Immature natural killer cell (primary cell): ENCODE data around the gene TBC1D2. TPM values are rescaled to one million over a fixed set of nuclear protein-coding genes. Genes with fewer than 3 reads are reported as not detected.

Experiments used
- DNase-seq, 3 donors: peaks; one replicate each; pipeline ENCODE4 v3.0.0; 2022; ENCODE audit warnings: mixed read lengths in 1 of 3
- H3K27ac Mint-ChIP-seq, 6 donors: one replicate each; pipeline ENCODE4 v1.8.0; 2020; ENCODE audit warnings: mixed read lengths in 6 of 6, mild to moderate bottlenecking in 5 of 6, inconsistent platforms in 4 of 6, moderate library complexity in 3 of 6
- H3K27me3 Mint-ChIP-seq, 3 donors: one replicate each; pipeline ENCODE4 v1.8.0; 2020 to 2021; ENCODE audit warnings: low read depth in 3 of 3, mild to moderate bottlenecking in 3 of 3, mixed read lengths in 3 of 3, moderate library complexity in 3 of 3, inconsistent platforms in 1 of 3
- H3K36me3 Mint-ChIP-seq, 3 donors: one replicate each; pipeline ENCODE4 v1.8.0; 2020; ENCODE audit warnings: mixed read lengths in 3 of 3, inconsistent platforms in 2 of 3, mild to moderate bottlenecking in 2 of 3
- H3K4me1 Mint-ChIP-seq, 2 donors: one replicate each; pipeline ENCODE4 v1.8.0; 2020; ENCODE audit warnings: inconsistent platforms in 2 of 2, mild to moderate bottlenecking in 2 of 2, mixed read lengths in 2 of 2, moderate library complexity in 1 of 2
- H3K4me3 Mint-ChIP-seq, 5 donors: one replicate each; pipeline ENCODE4 v1.8.0; 2020; ENCODE audit warnings: mild to moderate bottlenecking in 5 of 5, mixed read lengths in 5 of 5, inconsistent platforms in 3 of 5, moderate library complexity in 3 of 5
- H3K9me3 Mint-ChIP-seq, 6 donors: one replicate each; pipeline ENCODE4 v1.8.0; 2020; ENCODE audit warnings: mild to moderate bottlenecking in 6 of 6, mixed read lengths in 6 of 6, inconsistent platforms in 4 of 6, moderate library complexity in 3 of 6
- polyA plus RNA-seq, 3 donors: library from polyadenylated mRNA; unstranded; fragments of 300-500 nt; fragmentation: Illumina TruSeq; gene quantifications; one replicate each; pipeline ENCODE4 v1.2.3, GENCODE V29; 2021

Gene TBC1D2
- polyA plus RNA-seq = 1 to 10 TPM; 1.4 to 5.6 (median 1.8) TPM

GRCh38 chr9:98255578-98256296 is at the start of gene TBC1D2:
TBC1D2 (minus strand) TSS chr9:98255649; CDS start chr9:98255541, 108 bp downstream.
- Mint-ChIP-seq H3K27me3 (peaks cover 6 to 9% (median 6%) of the 10 kb centered on the region in 3 donors), H3K4me1 (peaks cover 20 to 32% of the 10 kb centered on the region in 2 donors)

GRCh38 chr9:98304381-98304780 is 48.9 kb upstream of the TBC1D2 start:
- no peak overlapping the region for H3K27ac Mint-ChIP-seq
- H3K27me3 Mint-ChIP-seq = peaks cover 0 to 5% (median 0%) of the 10 kb centered on the region in 3 donors
- no peaks in the 10 kb centered on the region for H3K9me3 Mint-ChIP-seq
- DNase-seq = no peak
- no peak overlapping the region for H3K4me3 Mint-ChIP-seq
- H3K4me1 Mint-ChIP-seq = no peaks in the 10 kb centered on the region
- peaks cover 0 to 3% (median 0%) of the 10 kb centered on the region in 3 donors for H3K36me3 Mint-ChIP-seq

More at GRCh38 chr9:98255578-98256296, at the start of gene TBC1D2:
- Mint-ChIP-seq H3K27ac (peak within 1 kb of the TSS; percentile 91 to 98 (median 94)), H3K9me3 (no peaks in the 10 kb centered on the region), H3K4me3 (peak within 1 kb of the TSS; percentile 86 to 99 (median 94)), H3K36me3 (peaks cover 0 to 9% (median 6%) of the 10 kb centered on the region in 3 donors)
- peak; percentile 95 to 97 (median 97) for DNase-seq

- Mint-ChIP-seq H3K4me1 (no peaks in the 10 kb centered on the region), H3K9me3 (no peaks in the 10 kb centered on the region), H3K4me3 (no peak overlapping the region), H3K36me3 (peaks cover 0 to 3% (median 0%) of the 10 kb centered on the region in 3 donors), H3K27me3 (peaks cover 0 to 5% (median 0%) of the 10 kb centered on the region in 3 donors), H3K27ac (no peak overlapping the region)
- no peak for DNase-seq
Observed at GRCh38 chr9:98303633-98304125, 48.2 kb upstream of the TBC1D2 start.

- Mint-ChIP-seq H3K36me3 (peaks cover 0 to 3% (median 0%) of the 10 kb centered on the region in 3 donors), H3K27ac (no peak overlapping the region), H3K9me3 (no peaks in the 10 kb centered on the region), H3K4me3 (no peak overlapping the region), H3K27me3 (peaks cover 0 to 5% (median 0%) of the 10 kb centered on the region in 3 donors), H3K4me1 (no peaks in the 10 kb centered on the region)
- DNase-seq = no peak
Observed at GRCh38 chr9:98302938-98303632, 47.6 kb upstream of the TBC1D2 start.

GRCh38 chr9:98302150-98302549 is 46.7 kb upstream of the TBC1D2 start:
- no peak for DNase-seq
- H3K9me3 Mint-ChIP-seq = no peaks in the 10 kb centered on the region
- peaks cover 0 to 5% (median 0%) of the 10 kb centered on the region in 3 donors for H3K27me3 Mint-ChIP-seq
- H3K4me1 Mint-ChIP-seq = no peaks in the 10 kb centered on the region
- H3K27ac Mint-ChIP-seq = no peak overlapping the region
- peaks cover 0 to 3% (median 0%) of the 10 kb centered on the region in 3 donors for H3K36me3 Mint-ChIP-seq
- no peak overlapping the region for H3K4me3 Mint-ChIP-seq

- H3K4me1 Mint-ChIP-seq = no peaks in the 10 kb centered on the region
- DNase-seq = no peak
- no peak overlapping the region for H3K4me3 Mint-ChIP-seq
- no peak overlapping the region for H3K27ac Mint-ChIP-seq
- H3K27me3 Mint-ChIP-seq = peaks cover 0 to 4% (median 0%) of the 10 kb centered on the region in 3 donors
- H3K36me3 Mint-ChIP-seq = peaks cover 0 to 3% (median 0%) of the 10 kb centered on the region in 3 donors
- H3K9me3 Mint-ChIP-seq = no peaks in the 10 kb centered on the region
Observed at GRCh38 chr9:98300611-98301010, 45.2 kb upstream of the TBC1D2 start.

- Mint-ChIP-seq H3K4me1 (no peaks in the 10 kb centered on the region), H3K36me3 (no peaks in the 10 kb centered on the region), H3K27me3 (peaks cover 0 to 6% (median 0%) of the 10 kb centered on the region in 3 donors), H3K9me3 (no peaks in the 10 kb centered on the region), H3K27ac (no peak overlapping the region), H3K4me3 (no peak overlapping the region)
- no peak for DNase-seq
Observed at GRCh38 chr9:98298476-98298875, 43.0 kb upstream of the TBC1D2 start.

- no peaks in the 10 kb centered on the region for H3K4me1 Mint-ChIP-seq
- no peak for DNase-seq
- H3K4me3 Mint-ChIP-seq = no peak overlapping the region
- no peak overlapping the region for H3K27ac Mint-ChIP-seq
- no peaks in the 10 kb centered on the region for H3K36me3 Mint-ChIP-seq
- H3K9me3 Mint-ChIP-seq = no peaks in the 10 kb centered on the region
- peaks cover 0 to 2% (median 0%) of the 10 kb centered on the region in 3 donors for H3K27me3 Mint-ChIP-seq
Observed at GRCh38 chr9:98295824-98296223, 40.4 kb upstream of the TBC1D2 start.

- H3K27ac Mint-ChIP-seq = no peak overlapping the region
- no peaks in the 10 kb centered on the region for H3K36me3 Mint-ChIP-seq
- H3K4me3 Mint-ChIP-seq = no peak overlapping the region
- H3K4me1 Mint-ChIP-seq = no peaks in the 10 kb centered on the region
- H3K27me3 Mint-ChIP-seq = peaks cover 1 to 4% (median 4%) of the 10 kb centered on the region in 3 donors
- no peak for DNase-seq
- no peaks in the 10 kb centered on the region for H3K9me3 Mint-ChIP-seq
Observed at GRCh38 chr9:98291820-98292219, 36.4 kb upstream of the TBC1D2 start.

- no peak for DNase-seq
- no peaks in the 10 kb centered on the region for H3K36me3 Mint-ChIP-seq
- H3K4me3 Mint-ChIP-seq = no peak overlapping the region
- H3K27me3 Mint-ChIP-seq = peaks cover 1 to 4% (median 2%) of the 10 kb centered on the region in 3 donors
- H3K27ac Mint-ChIP-seq = no peak overlapping the region
- H3K4me1 Mint-ChIP-seq = no peaks in the 10 kb centered on the region
- no peaks in the 10 kb centered on the region for H3K9me3 Mint-ChIP-seq
Observed at GRCh38 chr9:98290411-98290810, 35.0 kb upstream of the TBC1D2 start.

- H3K27ac Mint-ChIP-seq = no peak overlapping the region
- peaks cover 1 to 4% (median 2%) of the 10 kb centered on the region in 3 donors for H3K27me3 Mint-ChIP-seq
- H3K4me1 Mint-ChIP-seq = no peaks in the 10 kb centered on the region
- no peak overlapping the region for H3K4me3 Mint-ChIP-seq
- no peak for DNase-seq
- no peaks in the 10 kb centered on the region for H3K36me3 Mint-ChIP-seq
- no peaks in the 10 kb centered on the region for H3K9me3 Mint-ChIP-seq
Observed at GRCh38 chr9:98289614-98290201, 34.3 kb upstream of the TBC1D2 start.

GRCh38 chr9:98288881-98289280 is 33.4 kb upstream of the TBC1D2 start:
- Mint-ChIP-seq H3K4me1 (no peaks in the 10 kb centered on the region), H3K27me3 (peaks cover 1 to 4% (median 2%) of the 10 kb centered on the region in 3 donors), H3K4me3 (no peak overlapping the region), H3K27ac (no peak overlapping the region), H3K36me3 (no peaks in the 10 kb centered on the region), H3K9me3 (no peaks in the 10 kb centered on the region)
- DNase-seq = no peak

GRCh38 chr9:98287384-98287783 is 31.9 kb upstream of the TBC1D2 start:
- DNase-seq = no peak
- Mint-ChIP-seq H3K36me3 (no peaks in the 10 kb centered on the region), H3K27ac (no peak overlapping the region), H3K9me3 (no peaks in the 10 kb centered on the region), H3K27me3 (peaks cover 1 to 8% (median 2%) of the 10 kb centered on the region in 3 donors), H3K4me3 (no peak overlapping the region), H3K4me1 (no peaks in the 10 kb centered on the region)

- no peaks in the 10 kb centered on the region for H3K9me3 Mint-ChIP-seq
- peaks cover under 1 to 8% (median 6%) of the 10 kb centered on the region in 3 donors for H3K27me3 Mint-ChIP-seq
- H3K4me3 Mint-ChIP-seq = no peak overlapping the region
- DNase-seq = no peak
- H3K27ac Mint-ChIP-seq = no peak overlapping the region
- no peaks in the 10 kb centered on the region for H3K36me3 Mint-ChIP-seq
- H3K4me1 Mint-ChIP-seq = no peaks in the 10 kb centered on the region
Observed at GRCh38 chr9:98285446-98285845, 30.0 kb upstream of the TBC1D2 start.
